HG03521 (cell line): ENCODE measurements around the gene BID.

ENCODE experiments used
- ATAC-seq: cut with Tn5 transposase; IDR thresholded peaks from one replicate; pipeline ENCODE4 v1.9.1; 2021; ENCODE audit warnings: mild to moderate bottlenecking, moderate library complexity; ENCODE audit not compliant: unreplicated experiment

The BID gene

DNA sequence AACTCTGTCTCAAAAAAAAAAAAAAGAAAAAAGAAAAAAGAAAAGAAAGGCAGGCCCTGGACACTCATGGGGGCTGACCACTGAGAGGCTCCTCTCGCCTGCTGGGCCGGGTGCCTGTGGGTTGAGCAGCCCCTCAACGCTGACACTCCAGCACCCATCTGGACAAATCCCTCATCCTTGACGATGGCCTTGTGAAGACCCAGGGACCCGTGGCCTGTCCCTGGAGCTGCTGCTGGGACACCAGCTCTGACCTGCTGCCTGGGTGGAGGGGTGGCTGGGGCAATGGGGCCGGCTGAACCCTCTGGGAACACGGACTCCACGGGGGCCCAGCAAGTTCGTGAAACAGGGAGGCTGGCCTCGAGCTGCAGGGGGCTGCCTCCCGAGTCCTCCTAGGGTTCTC is 10.5 kb upstream of the BID start:
- no peak for ATAC-seq

DNA sequence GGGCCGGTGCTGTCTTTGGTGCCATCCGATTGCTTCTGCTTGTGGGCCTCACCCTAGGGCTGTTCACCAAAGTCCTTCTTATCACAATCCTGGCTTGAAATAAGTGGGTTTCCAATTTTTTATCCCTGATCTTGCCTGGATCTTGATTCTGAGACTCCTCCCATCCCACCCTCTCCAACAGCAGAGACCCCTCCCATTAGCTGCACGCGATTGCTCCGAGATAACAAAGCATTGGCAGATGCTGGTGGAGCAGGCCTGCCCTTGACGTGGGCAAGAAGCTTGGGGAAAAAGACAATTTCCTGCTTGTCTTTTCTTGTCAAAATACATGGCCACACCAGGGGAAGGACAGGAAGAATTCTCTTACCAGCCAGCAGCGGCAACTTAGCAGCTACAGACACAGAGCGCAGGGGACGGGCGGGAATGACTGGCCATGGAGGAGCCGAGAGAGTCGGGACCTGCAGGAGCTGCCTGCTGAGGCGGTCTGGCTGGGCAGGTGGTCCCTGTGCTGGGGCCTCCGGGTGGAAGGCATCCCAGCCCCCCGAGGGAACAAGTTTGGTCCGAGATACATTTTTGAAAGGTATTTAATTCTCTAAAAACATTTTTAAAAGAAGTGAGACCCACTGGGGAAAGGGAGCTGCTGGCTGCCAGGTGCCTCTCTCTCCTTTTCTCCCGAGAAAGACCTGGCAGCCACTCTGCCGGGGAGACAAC is 9.7 kb upstream of the BID start:
- ATAC-seq = no peak

DNA sequence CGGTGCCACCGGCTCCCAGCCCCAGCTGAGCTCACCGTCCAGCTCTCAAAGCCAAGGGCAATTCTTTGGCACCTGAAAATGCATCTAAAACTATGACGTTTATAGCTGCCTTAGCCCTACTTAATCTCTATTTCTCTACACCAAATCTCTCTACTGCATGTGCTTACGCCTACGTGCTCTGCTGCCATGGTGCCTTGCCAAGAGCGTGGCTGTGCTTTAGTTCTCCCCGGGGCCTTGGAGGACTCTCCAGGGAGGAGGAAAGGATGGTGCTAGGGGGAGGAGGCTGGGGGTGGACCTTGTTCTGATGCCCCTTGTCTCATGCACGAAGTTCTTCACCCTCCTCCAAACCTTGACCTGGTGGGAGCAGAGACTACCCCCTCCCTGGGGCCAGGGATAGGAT is 9.0 kb upstream of the BID start:
- ATAC-seq = no peak

DNA sequence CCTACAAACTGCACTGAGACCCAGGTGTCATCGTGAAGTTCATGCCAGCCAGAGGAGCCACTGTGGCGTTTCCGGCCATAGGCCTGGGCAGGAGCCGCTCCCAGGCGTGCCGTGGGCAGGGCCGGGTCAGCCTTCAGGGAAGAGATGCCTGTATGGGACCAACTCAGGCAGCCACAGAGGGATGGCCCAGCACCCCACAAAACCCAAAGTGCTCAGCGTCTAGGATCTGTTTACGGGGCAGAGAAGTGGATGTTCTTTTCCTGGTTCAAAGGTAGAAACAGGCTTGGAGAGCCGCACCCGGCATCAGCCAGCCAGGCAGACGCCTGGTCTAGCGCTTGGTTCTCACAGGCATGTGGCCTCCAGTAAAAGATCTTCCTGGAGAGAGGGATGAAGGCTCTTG is 8.4 kb upstream of the BID start:
- ATAC-seq = no peak

DNA sequence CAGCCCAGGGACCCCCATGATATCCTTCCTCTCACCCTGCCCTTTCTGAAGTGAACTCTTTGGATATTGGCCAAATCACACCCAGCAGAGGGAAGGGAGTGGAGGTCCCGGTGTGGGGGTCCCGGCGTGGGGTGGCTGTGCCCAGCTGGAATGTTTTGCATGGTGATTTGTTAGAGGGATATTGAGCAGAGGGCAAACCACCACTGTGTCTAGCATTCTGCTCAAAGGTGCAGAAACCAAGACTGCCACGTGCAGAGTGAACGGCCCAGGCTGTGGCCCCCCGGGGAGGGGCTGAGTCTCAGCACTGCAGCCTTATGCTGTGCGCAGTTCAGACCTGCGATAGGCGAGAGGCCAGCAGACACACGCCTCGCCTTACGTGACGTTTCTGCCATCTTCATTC is 7.9 kb upstream of the BID start:
- ATAC-seq = no peak

DNA sequence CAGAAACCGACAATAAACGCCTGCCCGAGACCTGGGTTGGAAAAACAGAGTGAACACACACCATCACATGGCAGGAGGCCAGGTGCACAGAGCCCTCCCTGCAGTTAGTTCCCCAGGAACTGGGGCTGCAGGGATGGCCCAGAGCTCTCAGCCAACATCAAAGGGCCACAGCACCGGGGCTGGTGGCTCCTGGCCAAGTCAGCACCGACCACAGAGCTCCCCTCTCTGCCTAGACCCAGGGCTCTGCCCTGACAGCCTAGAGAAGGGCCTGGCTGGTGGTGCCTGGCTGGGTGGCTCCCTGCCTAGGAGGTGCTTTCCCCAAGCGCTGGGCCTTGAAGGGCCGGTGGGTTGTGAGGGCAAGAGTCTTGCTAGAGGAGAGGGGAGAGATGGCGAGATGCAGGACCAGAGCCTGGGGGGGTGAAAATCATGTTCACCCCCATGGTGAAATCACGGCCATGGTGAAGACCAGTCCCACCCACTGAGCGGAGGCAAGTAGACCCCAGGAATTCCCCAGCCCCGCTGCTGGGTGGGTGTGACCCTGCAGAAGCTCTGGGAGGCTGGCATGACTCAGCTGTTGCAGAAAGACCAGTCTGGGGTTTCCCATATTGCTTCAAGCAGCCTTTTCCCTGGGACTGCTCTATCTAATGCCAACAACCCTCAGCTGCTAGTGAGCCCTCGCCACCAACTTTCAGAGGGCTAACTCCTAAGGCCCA is 7.2 kb upstream of the BID start:
- ATAC-seq = no peak

DNA sequence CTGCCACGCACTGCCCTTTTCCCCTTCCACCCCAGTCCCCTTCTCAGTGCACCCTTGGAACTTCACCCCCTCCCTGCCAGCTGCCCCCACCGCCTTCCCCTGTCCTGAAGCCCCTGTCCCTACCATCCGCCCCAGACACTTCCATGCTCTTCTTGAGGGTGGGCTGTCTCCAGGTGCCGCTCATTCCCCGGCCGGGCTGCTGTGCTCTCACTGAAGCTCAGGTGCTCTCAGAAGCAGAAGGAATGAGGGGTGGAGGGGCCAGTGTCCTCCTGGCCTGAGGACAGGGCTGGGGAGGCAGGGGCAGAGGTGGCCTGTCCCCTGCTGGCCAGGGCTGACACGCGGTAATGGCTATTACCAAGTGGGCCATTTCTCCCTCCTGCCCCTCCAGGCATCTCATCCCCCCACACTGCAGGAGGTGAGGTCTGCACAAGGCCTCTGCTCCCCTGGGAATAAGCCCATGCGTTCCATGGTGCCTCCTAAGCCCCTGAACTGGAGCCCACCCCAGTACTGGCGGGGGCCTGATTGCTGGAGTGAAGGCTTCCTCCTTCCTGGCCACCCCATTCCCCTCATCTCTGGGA is 6.6 kb upstream of the BID start:
- ATAC-seq = no peak

DNA sequence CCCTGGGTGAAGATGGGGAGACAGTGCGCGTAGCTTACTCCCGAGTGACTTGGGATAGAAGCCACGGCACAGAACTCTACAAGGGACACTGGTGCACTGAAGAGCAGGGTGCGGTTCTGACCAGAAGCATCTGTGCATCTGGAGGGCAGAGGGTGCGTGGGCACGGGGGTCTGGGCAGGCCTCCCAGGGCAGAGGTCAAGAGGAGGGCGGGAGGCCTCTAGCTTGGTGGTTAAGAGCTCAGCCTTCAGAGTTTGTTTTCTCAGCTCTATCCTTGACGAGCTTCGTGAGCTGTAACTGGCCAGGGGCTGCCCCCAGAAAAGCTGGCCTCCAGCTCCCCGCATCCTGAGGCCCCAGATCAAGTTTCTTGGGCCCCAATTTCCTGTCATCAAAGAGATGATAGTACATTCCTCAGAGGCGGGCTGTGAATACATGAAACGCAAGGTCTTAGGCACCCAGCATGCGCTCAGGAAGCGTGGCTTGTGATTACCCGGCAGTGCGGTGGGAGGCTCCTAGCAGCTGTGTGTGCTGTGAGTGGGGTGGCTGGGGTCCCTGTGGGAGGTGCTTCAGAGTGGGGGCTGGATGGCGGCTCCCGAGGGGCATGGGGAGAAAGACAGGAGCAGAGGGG is 6.0 kb upstream of the BID start:
- ATAC-seq = no peak

DNA sequence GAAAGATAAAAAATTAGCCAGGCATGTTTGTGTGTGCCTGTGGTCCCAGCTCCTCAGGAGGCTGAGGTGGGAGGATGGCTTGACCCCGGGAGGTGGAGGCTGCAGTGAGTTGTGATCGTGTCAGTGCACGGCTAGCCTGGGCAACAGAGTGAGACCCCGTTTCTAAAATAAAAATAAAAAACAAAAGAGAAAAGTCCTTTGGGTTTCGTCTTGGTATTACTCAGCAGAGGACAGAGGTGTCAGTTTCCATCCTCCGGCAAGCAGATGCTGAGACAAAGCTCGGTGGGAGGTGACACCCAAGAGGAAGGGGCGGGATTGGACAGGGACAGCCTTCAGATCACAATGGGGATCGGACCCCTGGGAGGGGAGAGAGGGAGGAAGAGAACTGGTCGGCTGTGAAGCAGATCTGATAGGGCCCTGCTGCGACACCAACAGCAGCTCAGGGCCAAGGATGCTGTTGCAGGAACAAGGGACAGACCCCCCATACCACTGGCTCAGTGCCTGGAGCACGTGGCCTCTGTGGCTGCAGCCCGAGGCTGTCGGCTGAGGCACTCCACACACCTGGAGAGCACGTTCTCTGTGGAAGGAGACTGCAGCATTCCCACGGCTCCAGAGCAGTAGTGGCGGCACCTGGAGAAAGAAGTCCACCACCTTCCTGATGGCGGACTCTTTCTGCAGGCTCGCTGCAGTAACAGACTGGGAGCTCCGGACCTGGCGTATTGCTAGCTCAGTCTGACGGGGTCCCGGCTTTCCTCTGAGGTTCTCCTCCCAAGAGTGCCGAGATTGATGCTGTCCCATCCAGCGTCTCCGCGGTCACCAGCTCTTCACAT is 5.2 kb upstream of the BID start:
- no peak for ATAC-seq

DNA sequence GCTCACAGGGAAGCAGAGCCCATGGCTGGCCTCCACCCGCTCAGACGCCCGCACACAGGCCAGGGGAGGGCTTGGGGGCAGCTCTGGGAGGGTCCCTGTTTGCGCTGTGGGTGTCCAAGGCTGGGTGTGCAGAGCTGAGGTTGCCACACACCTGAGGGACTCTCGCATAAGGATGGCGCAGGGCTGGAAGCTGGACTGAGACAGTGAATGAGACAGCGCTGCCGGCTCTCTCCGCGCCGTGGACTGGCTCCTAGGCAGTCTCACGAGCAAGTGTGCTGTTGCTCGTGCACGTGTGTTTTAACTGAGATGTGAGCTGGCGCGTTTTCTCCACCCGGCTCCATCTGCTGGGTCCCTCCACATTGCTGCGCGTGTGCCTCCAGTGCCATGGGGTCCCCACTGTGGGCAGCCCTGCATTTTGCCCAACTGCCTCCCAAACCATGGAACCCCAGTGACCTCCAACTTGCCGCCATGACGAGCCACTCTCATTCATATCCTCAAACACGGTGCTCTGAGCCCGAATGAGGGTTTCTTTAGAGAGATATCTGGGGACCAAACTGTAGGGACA is 4.2 kb upstream of the BID start:
- no peak for ATAC-seq

DNA sequence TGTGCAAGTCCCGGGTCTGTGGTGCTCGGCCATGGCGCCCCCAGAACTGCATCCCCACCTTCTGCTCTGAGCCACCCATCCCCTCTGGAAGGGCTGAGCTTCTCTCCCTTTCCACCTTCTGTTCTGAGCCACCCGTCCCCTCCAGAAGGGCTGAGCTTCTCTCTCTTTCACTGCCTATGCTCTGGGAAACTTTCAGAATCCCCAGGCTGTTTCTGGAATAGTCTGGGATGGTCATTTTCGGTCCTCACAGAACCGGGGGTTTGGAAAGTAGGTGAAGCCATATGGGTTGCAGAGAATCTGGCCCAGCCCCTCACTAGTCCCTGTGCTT is 3.4 kb upstream of the BID start:
- ATAC-seq = no peak

DNA sequence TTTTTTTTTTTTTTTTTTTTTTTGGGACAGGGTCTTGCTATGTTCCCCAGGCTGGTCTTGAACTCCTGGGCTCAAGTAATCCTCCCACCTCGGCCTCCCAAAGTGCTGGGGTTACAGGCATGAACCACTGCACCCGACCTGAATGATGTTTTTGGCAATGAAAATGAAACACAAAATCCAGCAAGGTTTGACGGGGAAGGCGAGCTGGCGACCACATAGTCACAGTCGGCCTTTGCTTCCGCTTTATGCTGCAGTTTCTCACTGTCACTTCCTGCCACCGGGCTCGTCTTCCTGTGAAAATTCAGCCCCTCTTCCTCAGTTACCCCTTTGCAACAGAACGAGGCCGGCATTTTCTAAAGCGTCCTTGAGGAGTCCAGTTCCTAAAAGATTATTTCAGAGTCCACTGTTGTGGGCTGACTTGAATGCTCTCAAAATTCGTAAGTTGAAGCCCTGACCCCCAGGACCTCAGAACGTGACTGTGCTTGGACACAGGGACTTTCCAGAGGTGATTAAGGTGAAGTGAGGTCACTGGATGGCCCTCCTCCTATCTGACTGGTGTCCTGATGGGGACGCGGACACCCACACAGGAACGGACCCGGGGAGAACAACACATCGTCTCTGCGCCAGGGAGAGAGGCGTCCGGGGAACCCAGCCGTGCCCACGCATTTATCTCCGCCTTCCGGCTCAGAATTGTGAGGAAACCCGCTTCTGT is 2.9 kb upstream of the BID start:
- no peak for ATAC-seq

DNA sequence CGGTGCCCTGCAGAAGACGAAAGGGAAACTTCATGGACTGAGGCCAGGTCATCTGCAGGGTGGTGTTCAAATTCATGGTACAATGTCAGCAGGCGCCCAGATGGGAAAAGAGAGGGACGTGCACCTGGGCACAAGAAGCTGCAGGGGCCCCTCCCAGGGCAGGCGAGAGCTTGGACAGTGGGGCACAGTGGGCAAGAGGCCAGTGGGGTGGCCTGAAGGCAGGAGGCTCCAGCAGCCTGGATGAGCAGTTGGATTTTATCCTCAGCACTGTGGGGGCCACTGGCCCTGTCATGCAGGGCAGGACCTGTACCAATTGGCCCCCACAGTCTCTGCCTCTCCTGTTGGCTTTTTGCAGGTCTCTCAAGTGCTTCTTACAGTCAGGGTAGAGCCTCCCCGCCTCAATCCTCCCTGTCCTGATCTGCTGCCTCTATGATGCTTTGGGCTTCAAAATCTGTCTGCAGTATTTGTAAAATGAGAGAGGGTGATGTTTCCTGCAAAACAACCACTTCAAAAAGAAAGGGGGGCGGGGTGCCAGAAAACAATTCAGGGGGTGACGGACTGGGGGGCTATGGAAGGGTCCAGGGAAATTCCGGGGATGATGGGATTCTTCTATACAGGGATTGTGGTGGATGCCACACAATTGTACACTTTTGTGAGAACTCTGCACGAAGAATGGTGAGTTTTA is 1.7 kb upstream of the BID start:
- ATAC-seq = no peak

DNA sequence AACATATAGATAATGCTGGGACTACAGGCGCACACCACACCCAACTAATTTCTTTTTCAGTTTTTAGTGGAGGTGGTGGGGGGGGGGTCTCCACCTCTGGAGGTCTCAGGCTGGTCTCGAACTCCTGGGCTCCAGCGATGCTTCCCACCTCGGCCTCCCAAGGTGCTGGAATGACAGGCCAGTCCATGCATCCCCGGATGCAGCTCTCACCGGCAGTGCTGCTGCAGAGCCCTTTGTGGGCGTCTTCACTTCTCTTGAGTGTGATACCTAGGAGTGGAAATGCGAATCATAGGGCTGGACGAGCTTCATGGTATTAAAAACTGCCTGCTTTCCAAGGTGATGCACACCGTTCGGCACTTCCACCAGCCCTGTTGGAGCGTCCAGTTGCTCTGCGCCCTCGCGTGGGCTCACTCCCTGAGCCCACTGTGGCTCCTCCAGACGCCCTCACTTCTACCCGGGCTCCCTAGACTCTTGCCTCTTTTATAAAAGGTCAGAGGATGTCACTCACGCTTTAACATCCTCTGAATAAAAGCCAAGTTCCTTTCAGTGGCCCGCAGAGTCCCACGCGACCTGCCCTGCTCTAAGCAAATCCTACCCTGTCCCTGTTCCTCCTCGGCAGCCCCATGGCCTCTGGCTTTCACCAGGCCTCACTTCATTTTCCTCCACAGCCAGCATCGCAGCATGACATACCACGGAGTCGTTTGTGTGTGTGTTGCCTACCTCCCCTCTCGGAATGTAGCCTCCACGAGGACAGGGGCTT is 837 bp upstream of the BID start:
- ATAC-seq = no peak

DNA sequence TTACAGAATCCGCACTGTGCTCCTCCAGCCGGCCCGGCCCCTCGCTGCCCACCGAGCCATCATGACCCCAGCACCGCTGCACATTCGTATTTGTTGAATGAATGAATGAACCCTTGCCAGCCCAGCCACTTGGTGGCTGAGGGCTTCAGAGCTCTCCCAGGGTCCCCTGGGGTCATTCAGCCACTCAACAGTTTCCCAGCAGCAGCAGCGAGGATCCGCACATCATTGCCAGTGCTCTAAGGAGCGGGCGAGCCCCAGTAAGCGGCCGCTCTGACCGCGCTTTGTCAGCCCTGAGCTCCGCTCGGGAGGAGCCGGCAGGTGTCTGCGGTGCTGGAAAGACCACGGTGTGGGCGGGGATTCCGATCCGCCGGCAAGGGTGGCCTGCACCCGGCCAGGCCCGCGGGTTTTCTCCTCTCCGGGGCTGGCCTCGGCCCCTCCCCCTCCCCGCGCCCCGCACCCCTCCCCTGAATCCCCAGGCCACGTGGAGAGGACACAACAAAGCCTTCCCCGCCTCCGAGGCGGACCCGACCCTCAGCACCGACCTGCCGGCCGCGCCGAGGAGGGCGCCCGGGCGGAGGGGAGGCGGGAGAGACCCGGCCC is 563 bp downstream of the BID start:
- no peak for ATAC-seq

DNA sequence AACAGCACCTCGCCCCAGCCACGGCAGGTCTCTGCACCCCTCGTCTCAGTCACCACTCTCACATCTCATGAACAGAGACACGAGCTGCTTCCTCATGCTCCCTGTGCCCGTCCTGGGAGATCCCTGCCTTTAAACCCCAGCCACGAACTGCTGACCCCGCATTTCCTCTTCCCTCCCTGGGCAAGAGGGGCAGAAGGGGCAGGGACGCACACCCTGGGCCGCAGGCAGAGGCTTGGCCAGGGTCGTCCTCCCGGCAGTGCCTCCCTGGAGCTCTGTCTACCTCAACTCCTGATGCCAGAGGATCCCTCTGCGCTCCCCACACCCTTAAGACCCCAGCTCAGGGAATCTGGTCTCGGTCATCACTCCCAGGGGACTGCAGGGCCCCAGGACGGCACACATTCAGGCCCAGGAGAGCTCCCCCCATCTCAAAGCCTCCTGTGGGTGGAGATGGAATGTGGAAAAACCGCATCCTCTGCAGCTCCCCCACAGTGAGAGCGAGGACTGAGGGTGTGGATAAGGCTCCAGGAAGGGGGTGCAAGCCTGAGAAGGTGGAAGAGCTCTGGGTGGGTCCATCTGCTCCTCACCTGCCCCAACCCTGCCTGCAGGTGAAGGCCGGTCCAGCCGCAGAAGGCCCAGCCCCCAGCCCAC is 1.2 kb downstream of the BID start:
- no peak for ATAC-seq

DNA sequence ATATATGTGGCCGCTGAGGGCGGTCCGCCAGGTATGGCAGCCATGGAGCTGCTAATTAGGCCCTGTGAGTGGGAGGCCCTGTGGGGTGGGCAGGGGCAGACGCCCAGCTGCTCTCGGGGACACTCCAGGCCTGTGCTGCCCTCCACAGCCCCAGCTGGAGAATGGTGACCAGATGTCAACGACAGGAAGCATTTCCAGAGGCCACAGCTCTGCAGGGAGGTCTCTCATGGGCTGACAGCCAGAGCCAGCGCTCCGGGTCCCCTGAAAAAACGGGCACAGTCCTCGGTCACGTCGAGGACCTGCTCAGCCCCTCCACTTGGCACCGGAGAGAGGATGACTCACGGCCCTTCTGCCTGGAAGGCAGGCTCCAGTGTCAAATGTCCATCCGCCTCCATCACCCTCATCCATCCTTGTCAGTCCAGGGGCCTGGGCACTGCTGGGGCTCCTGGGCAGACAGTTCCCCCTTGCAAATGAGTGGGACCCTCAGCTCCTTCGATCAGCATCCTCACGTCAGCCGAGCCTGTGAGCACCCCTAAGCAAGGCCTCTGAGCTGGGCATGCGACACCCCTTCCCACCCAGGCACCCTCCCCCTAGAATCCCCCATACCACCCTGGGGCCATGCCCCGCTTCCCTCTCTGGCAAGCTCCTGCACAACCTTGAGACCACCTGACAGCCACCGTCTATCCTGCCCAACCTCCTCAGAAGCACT is 1.9 kb downstream of the BID start:
- no peak for ATAC-seq
